GM12875 (cell line): ENCODE results near the gene IRF2BP1.
"Not testable (repeated sequence)": the region's sequence is repeated elsewhere in the genome, so short reads cannot be mapped to it uniquely, and the experiment has no call there.

ENCODE experiments used
- H3K4me3 ChIP-seq: one replicate; pipeline ENCODE4 v1.5.1; 2011; ENCODE audit warnings: low read depth, low read length, control low read depth
- TF ChIP-seq, protein P1 (sequence below): IDR thresholded peaks from 2 replicates; pipeline ENCODE4 v1.5.1; 2011; ENCODE audit warnings: low read depth, mild to moderate bottlenecking, control low read depth, inconsistent platforms, low read length, moderate library complexity, borderline replicate concordance; ENCODE audit not compliant: insufficient read depth

The IRF2BP1 gene

DNA sequence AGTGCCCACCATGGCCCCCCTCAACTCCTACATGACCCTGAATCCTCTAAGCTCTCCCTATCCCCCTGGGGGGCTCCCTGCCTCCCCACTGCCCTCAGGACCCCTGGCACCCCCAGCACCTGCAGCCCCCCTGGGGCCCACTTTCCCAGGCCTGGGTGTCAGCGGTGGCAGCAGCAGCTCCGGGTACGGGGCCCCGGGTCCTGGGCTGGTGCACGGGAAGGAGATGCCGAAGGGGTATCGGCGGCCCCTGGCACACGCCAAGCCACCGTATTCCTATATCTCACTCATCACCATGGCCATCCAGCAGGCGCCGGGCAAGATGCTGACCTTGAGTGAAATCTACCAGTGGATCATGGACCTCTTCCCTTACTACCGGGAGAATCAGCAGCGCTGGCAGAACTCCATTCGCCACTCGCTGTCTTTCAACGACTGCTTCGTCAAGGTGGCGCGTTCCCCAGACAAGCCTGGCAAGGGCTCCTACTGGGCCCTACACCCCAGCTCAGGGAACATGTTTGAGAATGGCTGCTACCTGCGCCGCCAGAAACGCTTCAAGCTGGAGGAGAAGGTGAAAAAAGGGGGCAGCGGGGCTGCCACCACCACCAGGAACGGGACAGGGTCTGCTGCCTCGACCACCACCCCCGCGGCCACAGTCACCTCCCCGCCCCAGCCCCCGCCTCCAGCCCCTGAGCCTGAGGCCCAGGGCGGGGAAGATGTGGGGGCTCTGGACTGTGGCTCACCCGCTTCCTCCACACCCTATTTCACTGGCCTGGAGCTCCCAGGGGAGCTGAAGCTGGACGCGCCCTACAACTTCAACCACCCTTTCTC is 13.6 kb downstream of the IRF2BP1 start:
- TF ChIP-seq, protein P1, sequence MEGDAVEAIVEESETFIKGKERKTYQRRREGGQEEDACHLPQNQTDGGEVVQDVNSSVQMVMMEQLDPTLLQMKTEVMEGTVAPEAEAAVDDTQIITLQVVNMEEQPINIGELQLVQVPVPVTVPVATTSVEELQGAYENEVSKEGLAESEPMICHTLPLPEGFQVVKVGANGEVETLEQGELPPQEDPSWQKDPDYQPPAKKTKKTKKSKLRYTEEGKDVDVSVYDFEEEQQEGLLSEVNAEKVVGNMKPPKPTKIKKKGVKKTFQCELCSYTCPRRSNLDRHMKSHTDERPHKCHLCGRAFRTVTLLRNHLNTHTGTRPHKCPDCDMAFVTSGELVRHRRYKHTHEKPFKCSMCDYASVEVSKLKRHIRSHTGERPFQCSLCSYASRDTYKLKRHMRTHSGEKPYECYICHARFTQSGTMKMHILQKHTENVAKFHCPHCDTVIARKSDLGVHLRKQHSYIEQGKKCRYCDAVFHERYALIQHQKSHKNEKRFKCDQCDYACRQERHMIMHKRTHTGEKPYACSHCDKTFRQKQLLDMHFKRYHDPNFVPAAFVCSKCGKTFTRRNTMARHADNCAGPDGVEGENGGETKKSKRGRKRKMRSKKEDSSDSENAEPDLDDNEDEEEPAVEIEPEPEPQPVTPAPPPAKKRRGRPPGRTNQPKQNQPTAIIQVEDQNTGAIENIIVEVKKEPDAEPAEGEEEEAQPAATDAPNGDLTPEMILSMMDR: no peak
- H3K4me3 ChIP-seq: no peak overlapping the region

DNA sequence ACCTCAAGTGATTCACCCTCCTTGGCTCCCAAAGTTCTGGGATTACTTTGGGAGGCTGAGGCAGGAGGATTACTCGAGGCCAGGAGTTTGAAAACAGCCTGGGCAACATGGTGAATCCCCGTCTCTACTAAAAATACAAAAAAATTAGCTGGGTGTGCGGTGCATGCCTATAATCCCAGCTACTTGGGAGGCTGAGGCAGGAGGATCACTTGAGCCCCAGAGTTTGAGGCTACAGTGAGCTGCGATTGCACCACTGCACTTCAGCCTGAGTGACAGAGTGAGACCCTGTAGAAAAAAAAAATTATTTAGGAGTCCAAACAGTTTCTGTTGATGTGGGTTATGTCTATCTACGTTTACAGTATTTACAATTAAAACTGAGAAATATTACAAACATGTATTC is 15.1 kb downstream of the IRF2BP1 start:
- TF ChIP-seq, protein P1: no peak
- no peak overlapping the region for H3K4me3 ChIP-seq

DNA sequence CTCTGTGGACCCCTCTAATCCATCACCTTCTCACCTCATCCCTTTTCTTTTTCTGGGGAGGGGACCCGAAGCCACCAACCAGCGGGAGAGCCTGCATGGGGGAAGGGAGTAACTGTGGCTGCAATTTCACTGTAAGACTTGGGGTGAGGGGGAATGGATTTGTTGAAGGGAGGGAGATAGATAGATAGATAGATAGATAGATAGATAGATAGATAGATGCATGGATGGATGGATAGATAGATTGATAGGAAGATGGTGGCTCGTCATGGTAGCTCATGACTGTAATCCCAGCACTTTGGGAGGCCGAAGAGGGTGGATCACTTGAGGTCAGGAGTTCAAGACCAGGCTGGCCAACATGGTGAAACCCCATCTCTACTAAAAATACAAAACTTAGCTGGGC is 18.7 kb downstream of the IRF2BP1 start:
- not testable (repeated sequence) for H3K4me3 ChIP-seq

DNA sequence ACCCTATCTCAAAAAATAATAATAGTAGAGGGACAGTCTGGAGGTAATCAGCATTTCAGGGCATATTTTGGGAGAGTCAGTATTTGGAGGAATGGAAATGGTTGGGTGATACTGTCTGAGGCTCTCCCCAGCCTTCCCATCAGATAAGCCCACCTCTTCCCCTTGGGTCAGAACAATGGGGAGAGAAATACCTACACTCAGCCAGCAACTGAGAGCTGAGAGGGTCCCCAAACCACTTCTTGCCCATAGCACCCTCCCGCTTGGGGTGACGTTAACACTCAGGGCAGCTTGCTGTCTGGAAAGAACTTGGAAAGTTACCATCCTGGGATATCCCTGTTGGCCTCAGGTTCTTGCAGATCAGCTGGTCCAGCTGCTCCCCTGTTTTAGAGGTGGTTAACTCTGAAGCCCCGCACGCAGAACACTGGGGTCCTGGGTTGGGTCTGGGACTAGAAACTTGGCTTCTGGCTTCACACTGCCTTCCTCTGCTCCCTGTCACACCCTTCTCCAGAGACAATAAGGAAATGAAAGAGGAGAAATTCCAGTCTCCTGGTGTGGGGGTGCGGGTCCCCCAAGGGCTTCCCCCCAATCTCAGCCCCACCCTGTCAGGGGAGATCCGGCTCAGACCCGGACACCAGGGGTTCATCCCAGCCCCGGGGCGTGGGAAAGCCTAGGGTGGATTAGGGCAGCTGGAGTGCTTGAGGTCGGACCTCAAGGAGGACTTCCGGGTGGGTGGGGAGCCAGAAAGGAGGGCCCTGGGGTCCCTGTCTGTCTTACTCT is 19.4 kb downstream of the IRF2BP1 start:
- TF ChIP-seq, protein P1: no peak
- H3K4me3 ChIP-seq: no peak overlapping the region

DNA sequence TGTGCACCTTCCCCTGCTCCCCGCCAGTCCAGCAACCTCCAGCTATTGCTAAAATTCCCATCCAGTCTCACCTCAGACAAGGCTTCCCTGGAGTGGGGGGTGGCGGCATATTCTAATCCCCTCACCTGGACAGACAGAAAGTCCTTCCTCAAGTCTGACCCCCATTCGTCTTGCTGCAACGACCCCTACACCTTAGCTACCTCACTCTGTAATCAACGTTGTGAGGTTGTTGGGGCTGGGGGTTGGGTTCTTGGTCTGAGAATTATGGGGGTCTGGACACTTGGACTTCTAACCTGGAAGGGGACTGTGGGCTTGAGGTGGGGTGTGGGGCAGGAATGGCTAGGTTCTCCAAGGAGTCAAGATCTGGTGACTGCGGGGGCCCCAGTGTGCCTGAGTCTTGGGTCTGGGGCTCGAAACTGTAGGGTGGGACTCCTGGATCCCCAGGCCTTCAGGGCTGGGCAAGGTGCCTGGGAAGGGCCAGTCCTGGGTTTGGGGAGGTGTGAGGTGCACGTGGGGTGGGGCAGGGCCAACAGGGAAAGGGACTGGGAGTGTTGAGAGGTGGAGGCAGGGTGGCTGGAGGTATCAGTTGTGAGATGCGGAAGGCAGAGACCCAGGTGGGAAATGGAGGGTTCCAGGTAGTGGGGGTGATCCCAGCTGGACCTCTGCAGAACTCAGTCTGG is 20.5 kb downstream of the IRF2BP1 start:
- H3K4me3 ChIP-seq: no peak overlapping the region
- TF ChIP-seq, protein P1: no peak

DNA sequence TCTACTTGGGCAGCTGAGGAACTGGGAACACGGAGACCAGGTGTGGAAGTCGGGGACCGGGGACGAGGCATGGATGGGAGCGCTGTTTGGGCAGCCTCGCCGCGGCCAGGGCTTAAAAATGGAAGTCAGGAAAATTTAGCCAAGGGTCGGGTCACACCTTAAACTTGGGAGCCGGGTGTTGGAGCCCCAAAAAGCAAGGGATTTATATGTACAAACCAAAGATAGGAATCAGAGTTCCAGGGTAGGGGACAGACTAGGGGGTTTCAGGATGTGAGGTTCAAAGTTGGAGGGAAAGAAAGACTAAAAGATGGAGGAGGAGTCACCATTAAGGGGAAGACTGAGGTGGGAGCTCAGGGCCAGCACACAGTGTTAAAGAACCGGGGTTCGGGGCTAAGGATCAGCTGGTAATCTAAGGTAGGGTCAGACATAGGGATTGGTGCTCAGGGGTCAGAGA is 21.3 kb downstream of the IRF2BP1 start:
- H3K4me3 ChIP-seq: no peak overlapping the region

More for the DNA sequence above, 21.3 kb downstream of the IRF2BP1 start:
- TF ChIP-seq, protein P1: no peak
